NAMALWA (cell line): ENCODE data around the gene PRRC2A.
"Not testable (repeated sequence)": the region's sequence is repeated elsewhere in the genome, so short reads cannot be mapped to it uniquely, and the experiment has no call there.

ENCODE experiments used
- DNase-seq: peaks from one replicate; pipeline ENCODE4 v3.0.0-alpha.2; 2015; ENCODE audit warnings: low spot score

PRRC2A gene

GRCh38 chr6:31586008-31586407 is 34.5 kb upstream of the PRRC2A start, which contains the start of gene LST1:
Gene LST1, plus strand, starts transcription at chr6:31586277. Its CDS starts 1,023 bp downstream, at chr6:31587300.
- DNase-seq = no peak

- no peak for DNase-seq
These were observed 33.8 kb upstream of the PRRC2A start for GRCh38 chr6:31586599-31587281.

- no peak for DNase-seq
These were observed 32.4 kb upstream of the PRRC2A start for GRCh38 chr6:31587791-31588777.

GRCh38 chr6:31588871-31589650 is 31.5 kb upstream of the PRRC2A start:
- no peak for DNase-seq

GRCh38 chr6:31590691-31591090 is 29.8 kb upstream of the PRRC2A start:
- not testable (repeated sequence) for DNase-seq

GRCh38 chr6:31592396-31592771 is 28.1 kb upstream of the PRRC2A start:
- DNase-seq = no peak

GRCh38 chr6:31597006-31597405 is 23.5 kb upstream of the PRRC2A start:
- DNase-seq = peak; percentile 88

- DNase-seq = no peak
These were observed 13.2 kb upstream of the PRRC2A start for GRCh38 chr6:31607317-31607716.

- DNase-seq = no peak
These were observed 10.8 kb upstream of the PRRC2A start for GRCh38 chr6:31609519-31610406.

- no peak for DNase-seq
These were observed 9.5 kb upstream of the PRRC2A start for GRCh38 chr6:31610968-31611367.

- no peak for DNase-seq
These were observed 6.4 kb upstream of the PRRC2A start for GRCh38 chr6:31614075-31614619.

GRCh38 chr6:31614684-31615578 is 5.6 kb upstream of the PRRC2A start, which contains the start of gene AIF1:
Gene AIF1, plus strand, starts transcription at chr6:31615234. Its CDS starts 96 bp downstream, at chr6:31615330.
- DNase-seq = no peak

GRCh38 chr6:31615748-31616147 is 4.8 kb upstream of the PRRC2A start:
- DNase-seq = no peak

GRCh38 chr6:31617010-31617409 is 3.5 kb upstream of the PRRC2A start:
- no peak for DNase-seq

- DNase-seq = peak; percentile 98
These were observed 520 bp upstream of the PRRC2A start for GRCh38 chr6:31619805-31620585.

- DNase-seq = no peak
These were observed 915 bp downstream of the PRRC2A start for GRCh38 chr6:31621320-31621939.

- no peak for DNase-seq
These were observed 1.5 kb downstream of the PRRC2A start for GRCh38 chr6:31621991-31622390.

- DNase-seq = no peak
These were observed 2.2 kb downstream of the PRRC2A start for GRCh38 chr6:31622684-31623091.
